ENCODE results near the gene LRRC32.

The LRRC32 gene

DNA sequence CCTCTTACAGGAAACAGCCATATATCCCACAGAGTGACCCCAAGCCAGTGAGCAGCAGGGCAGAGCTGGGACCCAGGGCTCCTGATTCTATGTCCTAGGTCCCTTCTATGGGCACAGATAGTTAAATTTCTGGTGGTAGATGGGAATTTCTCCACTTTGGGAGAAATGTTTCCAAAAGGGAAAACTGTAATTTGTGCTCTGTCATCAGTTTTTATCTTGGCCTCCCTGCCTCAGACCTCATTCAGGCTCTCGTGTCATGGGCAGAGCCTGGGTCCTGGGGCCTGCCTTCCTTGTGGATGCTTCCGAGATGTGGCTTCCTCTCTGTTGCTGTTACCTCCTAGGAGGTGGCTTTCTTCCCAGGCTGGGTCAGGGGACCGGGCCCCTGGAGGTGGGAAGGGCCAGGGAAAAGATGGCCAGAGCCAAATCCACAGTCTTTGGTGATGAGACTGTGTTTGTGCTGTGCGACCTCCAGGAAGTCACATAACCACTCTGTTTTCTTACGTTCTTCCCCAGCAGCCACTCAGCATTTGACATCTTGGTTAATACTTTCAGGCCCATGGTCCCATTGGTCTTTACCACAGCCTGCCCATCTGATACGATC, 8.6 kb downstream of the LRRC32 start:
- DNase-seq: no peak

DNA sequence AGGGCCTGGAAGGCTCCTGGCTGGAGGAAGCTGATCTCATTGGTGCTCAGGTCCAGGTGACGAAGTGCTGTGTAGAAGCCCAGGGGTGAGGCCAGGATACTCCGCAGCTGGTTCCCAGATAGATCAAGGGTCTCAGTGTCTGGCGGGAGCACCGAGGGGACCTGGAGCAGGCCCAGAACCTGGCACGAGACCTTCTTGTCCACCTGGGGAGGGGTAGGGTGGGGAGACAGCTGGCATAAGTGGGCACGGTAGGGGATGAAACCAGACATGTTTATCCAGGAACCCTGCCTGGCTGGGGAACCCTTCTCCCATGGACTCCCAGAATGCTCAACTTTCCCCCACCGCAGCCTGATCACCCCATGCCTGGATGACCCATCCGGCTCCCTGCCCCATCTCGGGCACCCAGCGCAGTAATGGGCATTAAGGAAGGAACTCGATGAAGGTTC, 9.2 kb downstream of the LRRC32 start:
- DNase-seq: no peak

DNA sequence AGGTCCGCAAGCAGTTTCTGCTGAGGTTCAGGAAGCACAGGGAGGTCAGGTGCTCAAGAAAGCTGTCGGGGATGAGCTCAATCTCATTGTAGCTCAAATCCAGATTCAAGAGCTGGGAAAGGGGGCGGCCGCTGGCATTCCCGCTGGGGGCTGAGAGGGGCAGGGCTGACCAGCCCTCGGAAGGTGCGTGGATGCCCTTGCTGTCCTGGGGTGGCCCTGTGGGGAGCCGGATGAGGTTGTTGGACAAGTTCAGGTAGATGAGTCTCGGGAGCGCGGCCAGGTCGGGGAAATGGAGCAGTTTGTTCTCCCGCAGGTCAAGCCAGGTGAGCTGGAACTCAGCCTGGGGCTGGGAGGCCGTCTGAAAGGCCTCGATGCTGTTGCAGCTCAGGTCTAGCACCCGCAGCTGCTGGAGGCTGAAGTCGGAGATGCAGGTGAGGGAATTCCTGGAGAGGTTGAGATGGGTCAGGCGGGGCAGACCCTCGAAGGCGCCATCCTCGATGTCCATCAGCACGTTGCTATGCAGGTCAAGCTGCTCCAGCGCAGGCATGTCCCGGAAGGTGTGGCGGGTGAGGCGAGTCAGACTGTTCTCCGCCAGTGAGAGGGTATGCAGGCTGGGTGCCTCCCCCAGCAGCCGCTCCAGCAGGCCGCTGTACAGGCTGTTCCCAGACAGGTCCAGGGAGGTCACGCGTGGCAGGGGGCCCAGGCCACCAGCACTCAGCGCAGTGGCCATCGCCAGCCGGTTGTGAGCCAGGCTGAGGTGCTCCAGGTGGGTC, 9.8 kb downstream of the LRRC32 start:
- no peak for DNase-seq

DNA sequence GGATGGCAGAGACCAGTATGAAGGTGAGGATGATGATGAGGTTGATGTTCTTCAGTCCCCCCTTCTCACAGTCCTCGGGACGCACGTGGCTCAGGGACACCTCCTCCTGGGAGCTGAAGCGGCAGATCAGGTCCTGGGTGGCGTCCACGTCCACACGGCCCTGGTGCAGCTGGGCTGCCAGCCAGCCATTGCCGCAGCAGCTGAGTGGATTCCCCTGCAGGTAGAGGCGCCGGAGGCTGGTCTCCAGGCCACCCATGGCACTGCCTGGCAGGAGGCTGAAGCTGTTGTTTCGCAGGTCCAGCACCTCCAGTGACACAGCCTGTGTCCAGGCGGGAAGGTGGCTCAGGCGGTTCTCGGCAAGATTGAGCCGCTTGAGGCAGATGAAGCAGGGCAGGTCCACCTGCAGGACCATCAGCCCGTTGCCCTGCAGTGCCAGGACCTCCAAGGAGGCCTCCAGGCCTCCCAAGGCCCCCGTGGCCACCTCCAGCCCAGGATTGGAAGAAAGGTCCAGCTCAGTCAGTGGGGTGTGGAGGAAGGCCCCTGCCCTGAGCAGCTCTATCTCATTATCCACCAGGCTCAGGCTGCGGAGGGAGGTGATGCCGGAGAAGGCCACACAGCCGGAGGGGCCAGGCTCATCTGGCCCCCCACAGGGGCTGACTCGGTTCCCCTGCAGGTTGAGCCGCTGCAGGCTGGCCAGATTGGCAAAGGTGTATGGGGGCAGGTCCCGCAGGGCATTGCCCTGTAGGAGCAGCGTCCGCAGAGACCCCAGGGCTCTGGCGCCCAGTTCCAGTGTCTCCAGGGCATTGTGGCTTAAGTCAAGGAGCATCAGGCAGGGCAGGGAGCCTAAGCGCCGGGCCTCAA, 10.6 kb downstream of the LRRC32 start:
- no peak for DNase-seq

DNA sequence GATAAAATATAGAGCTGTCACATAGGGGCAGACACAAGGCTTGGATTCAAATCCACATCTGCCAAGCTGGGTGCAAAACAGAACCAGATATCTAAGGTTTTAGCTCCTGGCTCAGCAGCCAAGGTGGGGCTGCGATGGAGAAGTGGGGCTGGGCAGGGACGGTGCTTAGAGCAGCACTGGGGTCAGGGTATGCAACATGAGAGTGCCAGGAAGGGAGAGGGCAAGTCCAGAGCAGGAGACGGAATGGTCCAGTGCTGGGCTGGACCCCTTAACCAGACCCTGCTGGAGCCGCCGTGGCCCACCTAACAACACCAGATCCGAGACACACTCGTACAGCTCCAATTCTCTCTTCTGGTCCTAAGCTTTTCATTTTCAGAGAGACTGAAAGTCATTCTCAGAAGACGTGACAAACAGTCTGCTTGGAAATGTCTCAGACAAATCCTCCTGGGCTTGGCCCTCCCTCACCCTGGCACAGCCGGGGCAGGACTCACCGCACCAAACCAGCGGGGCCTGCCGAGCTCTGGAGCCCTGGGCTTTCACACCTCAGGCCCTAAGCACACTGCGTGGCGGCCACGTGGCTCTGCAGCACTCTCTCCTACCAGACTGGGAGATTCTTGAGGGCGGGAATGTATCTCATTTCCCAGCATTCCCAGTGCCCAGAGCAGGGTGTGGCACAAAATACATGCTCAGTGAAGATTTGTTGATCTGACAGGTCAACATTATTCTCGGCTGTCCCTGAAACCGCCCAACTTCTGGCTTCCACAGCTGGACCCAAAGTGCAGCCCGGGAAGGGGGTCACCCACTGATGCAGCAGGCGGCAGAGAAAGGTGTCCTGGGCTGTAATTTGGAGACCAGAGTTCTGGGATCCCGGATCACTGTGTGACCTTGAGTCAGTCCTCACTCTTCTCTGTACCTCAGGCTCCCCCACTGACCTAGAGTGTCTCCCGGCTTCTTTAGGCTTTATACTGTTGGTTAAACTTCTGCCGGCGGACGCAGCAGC, 11.6 kb downstream of the LRRC32 start:
- no peak for DNase-seq

DNA sequence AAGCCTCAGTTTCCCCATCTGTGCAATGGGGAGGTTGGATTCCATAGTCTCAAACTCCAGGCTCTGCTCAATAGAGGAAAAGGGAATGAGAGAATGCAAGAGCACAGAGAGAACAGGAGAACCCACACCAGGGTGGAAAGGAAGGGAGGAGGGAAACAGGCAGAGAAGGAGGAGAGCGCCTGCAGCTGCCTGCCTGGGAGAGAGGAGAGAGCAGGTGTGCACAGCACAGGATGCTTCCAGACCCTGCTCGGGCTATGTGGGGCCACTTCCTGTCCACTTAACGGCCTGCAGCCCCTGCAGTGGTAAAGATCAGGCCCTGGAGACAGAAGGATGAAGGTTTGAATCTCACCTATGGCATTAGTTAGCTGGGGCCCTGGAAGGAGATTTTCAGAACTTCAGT, 12.3 kb downstream of the LRRC32 start:
- no peak for DNase-seq

DNA sequence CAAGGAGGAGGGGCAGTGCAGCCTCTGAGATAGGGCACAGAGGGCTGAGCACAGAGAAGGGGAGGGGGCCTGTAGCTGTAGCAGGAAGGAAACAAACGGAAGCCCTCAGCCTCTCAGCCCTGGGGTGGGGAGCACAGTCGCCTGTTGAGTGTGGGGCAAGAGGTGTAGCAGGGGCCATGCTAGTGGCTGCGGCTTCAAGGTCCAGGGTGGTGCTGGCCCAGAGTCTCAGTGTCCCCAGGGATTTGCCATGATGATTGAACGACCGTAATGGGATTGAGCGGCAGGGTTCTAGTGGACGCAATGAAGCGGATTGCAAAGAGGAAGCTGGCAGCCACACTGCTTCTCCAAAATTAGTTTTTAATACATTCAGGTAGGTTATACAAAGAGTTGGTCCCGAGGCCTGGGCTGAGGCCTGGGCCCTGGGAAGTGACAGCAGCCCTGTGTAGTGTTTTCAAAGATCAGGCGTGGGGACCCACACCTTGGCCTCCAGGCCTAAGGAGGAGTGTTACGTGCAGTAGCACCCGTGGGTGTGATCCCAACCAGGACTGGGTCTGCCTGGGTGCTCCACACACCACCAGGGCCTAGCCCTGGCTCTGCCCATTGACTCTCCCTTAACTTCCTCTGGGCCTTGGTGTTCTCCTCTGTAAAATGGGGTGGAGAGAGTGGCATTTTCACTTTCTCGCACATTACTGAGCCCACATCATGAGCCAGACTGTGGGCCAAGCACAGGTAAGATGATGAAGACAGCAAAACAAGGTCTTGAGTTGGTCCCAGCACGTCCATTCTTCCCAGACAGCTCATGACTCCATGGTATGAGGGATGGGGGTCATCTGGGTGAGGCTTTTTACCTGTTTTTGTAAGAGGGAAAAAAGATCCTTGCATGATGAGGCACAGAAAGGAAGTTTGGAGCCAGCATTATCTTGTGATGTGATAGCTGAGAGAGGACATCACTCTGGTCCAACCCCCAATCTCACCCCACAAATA, 13.1 kb downstream of the LRRC32 start:
- no peak for DNase-seq

DNA sequence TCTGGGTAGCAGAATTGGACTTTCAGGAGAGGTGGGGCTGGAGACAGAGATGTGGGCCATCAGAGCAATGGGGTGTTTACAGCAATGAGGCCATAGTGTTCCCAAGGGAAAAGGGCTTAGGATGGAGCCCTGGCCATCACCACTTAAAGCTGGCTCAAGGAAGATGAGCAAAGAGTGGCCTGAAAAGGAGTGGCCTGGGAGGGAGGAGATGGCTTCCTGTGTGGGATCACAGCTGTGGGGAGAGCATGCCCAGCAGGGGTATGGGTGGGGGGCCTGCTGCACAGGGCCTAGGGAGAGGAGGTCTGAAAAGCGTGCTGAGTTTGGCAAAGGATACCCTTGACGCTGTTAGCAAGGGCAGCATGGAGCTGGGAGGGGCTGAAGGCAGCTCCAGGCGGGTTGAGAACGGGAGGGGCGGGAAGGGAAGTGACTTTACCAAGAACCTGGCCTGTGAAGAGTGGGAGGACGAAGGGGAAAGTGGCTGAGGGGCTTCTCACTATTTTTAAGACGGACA, 13.9 kb downstream of the LRRC32 start:
- DNase-seq: no peak

DNA sequence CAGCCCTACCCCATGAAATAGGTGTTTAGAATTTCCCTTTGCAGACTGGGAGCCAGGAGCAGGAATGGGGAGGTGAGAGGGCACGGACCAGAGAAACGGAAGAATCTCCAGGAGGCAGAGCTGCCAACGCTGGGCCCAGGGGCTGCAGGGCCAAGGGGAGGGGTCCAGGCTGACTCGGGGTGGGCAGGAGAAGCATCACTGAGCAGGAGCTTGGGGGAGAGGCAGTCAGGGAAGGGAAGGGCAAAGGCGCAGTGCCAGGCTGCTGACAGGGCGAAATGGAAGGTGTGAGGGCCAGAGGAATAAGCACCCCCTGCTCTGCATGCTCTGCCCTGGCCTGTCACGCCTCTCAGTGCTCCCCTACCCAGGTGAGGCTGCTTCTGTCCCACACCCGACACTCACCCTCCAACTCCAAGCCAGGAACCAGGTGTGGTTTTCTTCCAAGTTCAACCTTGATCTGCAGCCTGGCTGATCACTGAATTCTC, 14.5 kb downstream of the LRRC32 start:
- DNase-seq: no peak

DNA sequence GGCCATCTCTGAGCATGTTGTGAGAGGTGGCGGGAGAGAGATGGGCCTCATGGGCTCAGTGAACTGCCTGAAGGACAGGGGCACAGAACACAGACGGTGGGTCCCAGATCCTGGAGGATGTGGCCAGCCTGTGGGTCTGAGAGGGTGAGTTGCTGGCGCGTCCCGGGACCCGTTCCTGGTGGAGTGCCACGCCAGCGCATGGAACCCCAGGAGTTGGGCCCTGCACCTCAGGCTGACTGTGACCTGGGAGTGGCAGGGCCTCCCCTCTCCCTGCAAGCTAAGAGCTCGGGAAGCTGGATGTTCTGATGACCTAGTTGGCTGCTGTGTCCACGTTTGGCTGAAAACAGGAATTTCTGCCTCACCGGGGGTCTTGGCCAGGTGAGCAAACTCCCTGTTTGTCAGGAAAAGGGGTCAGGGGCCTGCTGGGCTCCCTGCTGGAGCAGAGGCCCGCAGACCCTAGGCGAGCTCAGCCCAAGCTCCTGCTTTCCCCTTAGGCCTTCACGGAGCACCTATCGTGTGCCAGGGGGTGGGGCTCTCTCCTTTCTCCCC, 15.0 kb downstream of the LRRC32 start:
- DNase-seq: no peak

DNA sequence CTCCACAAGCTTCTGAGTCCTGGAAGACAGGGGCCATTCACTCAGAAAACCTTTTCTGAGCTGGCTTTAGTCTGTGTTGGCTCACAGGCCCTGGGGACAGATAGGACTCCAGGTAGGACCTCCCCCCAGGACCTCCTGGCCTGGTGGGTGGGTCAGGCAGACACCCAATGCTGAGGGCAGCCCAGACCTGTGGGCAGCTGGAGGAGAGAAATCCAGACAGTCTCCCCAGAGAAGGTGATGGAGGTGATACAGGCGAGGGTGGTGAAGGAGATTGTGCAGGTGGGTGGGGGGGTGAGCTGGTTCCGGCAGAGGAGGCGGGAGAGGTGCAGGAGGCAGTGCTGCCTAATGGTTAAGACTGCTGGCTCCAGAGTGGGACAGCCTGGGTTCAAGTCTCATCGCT, 15.6 kb downstream of the LRRC32 start:
- DNase-seq: no peak

DNA sequence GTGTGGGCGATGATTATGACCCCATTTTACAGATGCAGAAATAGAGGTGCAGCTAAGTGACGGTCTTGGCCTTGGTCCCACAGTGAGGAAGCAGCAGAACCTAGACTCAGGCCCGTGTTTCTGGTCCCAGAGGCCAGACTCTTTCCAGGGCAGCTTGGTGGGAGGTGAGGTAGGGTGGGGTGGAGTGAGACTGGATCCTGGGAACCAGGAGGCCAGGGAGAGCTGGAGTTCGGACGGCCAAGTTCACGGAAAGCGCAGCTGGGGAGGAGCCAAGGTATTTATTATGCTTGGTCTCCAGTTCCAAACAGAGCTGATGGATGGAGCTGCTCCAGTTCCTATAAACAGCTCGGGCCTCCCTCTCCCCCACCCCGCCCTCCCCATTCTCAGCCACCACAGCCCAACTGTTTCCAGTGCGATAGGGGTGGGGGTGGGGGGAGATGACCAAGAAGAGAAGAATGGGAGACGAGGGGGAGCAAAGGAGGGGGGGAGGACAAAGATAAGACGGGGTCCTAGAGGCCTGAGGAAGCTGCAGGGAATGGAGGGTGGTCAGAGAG, 16.2 kb downstream of the LRRC32 start:
- DNase-seq: no peak

DNA sequence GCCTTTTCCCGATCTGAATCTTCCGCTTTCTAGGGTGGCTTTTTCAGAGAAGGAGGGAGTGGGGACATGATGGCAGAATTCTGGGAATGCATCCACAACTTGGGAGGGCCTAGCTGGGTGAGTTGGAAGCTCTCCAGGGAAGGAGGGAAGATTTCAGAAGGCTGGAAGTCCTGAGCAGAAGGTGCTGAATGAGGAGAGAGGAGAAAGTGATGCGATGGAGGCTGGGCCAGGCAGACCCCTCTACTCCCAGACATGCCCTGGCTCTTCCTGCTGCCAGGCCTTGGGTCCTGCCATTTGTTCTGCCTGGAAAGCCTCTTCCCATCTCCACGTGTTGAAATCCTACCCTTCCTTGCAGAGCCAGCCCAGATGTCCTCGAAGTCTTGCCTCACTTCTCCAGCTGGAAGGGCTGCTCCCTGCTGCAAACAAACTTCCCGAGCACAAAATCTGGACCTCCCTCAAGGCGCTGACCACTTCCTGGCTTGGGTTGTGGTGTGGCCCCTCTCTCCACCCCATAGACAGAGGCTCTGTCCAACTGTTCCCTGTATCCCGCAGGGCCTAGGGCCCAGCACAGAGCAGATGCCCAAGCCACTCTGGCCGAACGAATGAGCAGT, 16.8 kb downstream of the LRRC32 start:
- no peak for DNase-seq

DNA sequence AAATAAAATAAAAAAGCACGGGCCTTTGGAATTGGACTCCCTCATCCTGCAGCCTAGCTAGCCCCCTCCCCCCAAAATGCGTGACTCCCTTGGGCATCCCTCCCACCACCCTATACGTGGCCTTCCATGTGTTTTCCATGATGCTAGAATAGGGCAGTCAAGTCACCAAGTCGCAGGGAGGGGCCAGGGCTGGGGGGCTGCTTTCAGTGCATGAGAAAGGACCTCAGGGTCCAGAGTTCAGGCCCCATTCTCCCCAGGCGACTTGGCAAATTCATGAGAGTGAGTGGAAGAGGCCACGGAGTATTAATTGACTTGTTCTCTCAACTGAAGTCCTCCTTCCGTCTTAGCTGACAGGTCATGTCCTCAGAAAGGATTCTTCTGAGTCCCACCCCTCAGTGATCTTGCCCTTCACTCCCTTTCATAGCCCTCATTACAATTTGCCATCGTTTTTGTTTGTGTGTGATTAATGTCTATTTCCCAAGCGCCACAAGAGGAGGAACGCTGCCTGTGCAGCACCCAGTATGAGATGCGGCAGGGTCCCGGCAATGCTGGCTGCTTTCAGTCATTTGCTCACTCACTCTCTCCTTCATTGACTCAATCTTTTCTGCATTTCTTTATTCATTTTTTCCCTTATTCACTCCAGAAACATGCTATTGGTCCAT, 17.4 kb downstream of the LRRC32 start:
- no peak for DNase-seq

DNA sequence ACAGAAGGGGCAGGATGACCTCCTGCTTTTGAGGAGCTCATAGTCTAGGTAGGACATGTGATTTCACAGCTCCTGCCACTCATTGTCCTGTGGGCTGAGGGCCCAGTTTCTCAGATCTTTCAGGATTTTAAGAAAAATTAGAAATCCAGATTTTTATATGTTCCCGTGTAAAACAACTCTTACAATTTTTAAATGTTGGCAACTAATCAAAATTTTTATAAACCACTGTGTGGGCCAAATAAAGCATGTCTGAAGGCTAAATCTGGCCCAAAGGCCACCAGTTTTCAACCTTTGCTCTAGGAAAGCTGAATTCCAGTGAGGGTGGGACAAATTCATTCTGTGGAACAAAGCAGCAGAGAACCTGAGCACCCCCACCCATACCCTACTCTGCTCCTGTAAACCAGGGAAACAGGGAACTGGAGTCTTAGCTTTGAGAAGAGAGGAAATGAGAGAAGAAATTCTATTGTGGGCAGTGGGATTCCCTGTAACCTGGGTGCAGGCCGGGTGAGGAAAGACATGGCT, 20.6 kb downstream of the LRRC32 start:
- DNase-seq: no peak

DNA sequence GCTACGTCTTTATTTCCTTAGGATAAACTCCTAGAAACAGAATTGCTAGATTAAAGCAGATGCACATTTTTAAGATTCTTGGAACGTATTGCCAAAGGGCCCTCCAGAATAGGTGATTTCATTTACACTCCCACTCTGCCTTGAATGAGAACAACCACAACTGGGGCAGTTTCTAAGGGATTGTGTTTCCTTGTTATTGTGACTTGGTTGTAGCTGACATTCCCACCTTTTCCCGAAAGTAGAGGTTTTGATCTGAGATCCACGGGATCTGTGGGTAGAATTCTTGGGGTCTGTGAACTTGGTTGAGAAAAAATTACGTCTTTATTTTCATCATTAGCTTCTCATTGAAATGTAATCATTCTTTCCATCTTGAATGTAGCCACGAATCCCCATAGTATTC, 21.5 kb downstream of the LRRC32 start:
- DNase-seq: no peak

DNA sequence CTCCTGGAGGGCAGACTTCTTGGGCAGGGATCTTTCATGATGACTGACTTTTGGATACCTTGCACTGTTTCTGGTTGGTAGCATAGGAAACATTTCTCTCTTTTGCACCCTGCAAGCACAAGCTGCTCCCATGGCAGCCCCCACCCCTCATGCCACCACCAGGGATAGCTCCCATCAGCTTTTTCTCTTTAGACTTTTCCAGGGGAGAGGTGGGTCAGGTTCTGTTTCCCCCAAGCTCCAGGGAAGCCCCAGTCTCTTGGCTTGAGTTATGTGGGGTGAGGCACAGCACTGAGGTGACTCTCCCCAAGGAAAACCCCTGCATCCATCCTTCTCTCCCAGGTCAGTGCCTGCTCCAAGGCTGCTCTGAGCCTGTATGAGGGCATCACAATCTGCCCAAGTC, 22.5 kb downstream of the LRRC32 start:
- no peak for DNase-seq

DNA sequence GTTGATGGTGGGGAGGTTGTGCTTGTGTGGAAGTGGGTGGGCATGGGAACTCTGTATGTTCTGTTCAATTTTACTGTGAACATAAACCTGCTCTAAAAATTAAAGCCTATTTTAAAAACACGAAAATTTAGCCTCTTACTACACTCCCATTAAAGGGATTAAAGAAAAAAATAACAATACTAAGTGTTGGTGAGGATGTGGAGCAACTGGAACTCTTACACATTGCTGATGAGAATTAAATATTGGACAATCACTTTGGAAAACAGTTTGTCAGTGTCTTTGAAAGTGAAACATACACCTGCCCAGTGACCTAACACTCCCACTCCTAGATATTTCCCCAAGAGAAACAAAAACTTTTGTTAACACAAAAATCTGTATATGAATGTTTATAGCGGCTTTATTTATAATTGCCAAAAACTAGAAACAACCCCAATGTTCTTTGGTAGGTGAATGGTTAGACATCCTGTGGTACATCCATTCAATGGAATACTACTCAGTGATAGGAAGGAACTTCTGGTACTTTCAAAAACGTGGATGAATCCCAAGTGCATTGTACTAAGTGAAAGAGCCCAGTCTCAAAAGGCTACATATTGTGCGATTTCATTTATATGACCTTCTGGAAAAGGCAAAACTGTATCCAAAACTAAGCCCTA, 23.5 kb downstream of the LRRC32 start:
- no peak for DNase-seq
